ENCODE measurements around the gene APOA5.
"Not testable (repeated sequence)": the region's sequence is repeated elsewhere in the genome, so short reads cannot be mapped to it uniquely, and the experiment has no call there.

The APOA5 gene

DNA sequence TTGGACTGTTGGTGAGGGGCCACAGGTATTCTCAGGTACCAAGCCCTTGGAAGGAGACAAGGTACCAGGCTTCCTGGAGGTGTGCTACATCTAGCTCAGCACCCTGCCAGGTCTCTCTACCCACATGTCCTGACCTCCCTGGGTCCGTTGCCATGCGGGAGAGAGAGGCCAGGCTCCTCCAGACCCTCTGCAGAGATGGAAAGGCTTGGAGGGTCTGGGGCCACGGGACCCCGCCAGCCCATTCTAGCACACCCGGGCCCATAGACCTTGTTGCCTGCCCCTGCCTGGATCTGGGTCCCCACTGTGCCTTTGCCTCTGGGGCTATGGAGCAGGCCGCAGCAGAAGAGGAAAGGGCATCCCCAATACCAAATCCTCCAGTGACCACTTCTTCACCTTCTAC is 35.8 kb upstream of the APOA5 start:
- no peak for DNase-seq (ENCODE audit: low spot score)

DNA sequence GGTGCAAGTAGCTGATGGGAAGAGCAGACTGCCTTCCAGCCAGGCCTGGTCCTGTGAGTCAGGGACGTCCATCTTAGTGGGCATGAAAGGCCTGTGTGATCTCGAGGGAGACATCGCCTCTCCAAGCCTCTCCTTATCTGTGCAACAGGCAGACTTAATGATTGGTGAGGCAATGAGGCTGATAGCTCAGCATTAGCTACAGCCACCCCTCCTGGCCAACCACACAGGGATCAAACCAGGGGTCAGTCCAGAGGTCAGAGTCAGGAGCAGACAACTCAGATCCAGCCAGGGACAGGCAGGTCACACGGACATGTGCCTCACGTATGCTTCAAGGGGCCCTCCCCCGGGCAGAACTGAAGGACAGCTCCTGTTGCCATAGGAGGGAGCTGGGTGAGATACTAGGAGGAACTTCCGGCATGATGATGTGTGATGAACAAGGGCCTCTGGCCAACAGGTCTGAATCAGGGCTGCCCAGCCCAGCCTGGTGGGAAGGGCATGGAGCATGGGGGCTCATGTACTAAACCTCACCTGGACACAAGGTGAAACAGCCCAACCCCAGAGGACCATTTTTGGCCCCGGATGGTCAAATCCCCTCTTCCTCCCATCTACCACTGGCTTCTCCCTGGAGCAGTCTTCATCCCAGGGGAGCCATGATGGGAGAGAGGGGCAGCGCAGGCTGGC is 35.2 kb upstream of the APOA5 start:
- DNase-seq (ENCODE audit: low spot score) = no peak

DNA sequence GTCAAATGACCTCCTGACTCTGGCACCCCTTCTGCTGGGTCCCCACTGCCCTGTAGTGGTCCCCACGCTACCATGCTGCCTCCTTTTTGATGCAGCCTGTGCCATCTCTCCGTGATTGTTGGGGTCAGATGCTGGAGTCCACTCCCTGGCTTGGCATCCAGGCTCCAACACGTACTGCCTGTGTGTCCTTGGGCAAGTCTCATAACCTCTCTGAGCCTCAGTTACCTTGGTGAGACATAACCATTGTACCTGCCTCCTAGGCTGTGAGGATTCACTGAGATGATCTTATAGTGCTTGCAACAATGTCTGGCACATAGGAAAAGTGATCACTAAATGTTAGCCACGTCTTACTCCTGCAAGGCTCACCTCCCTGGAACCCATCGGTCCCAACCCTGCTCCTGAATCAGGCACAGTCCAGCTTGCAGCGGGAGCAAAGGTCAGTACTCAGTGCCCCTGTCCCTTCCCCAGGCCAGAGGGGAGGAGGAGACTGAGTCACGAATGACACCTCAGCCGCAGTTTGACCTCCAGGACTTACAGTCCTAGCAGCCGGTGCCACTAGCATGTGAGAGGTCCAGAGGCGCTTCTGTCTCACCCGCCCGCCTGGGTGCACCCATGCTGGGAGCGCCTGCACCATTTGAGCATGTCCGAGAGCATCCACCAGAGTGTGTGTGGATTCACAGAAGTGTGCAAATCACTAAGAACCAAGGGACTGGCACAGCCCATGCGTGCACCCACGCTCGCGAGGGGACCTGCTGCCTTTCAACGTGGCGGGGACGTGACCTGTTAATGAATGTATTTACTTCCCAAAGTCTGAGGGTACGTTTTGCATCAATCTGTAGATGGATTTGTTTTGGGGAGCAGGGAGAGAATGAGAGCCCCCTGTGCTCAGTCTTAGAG is 34.4 kb upstream of the APOA5 start:
- DNase-seq (ENCODE audit: low spot score) = no peak

DNA sequence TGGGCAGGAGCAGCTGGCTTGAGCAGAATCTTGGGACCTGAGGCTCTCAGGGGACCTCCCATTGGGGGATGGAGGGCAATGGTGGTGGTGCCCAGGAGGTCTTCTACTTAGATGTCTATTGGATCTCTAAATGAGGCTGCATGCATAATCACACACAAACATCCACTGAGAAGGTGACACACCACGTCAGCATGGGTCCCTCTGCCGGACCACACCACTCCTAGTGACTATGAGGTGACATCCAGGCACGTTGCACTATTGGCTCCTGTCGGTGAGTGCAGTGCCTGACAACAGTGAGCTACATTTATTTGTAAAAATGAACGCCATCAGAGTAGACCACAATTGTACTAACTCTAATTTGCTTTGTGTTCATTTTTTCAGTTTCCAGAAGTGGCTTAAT is 33.8 kb upstream of the APOA5 start:
- no peak for DNase-seq (ENCODE audit: low spot score)

DNA sequence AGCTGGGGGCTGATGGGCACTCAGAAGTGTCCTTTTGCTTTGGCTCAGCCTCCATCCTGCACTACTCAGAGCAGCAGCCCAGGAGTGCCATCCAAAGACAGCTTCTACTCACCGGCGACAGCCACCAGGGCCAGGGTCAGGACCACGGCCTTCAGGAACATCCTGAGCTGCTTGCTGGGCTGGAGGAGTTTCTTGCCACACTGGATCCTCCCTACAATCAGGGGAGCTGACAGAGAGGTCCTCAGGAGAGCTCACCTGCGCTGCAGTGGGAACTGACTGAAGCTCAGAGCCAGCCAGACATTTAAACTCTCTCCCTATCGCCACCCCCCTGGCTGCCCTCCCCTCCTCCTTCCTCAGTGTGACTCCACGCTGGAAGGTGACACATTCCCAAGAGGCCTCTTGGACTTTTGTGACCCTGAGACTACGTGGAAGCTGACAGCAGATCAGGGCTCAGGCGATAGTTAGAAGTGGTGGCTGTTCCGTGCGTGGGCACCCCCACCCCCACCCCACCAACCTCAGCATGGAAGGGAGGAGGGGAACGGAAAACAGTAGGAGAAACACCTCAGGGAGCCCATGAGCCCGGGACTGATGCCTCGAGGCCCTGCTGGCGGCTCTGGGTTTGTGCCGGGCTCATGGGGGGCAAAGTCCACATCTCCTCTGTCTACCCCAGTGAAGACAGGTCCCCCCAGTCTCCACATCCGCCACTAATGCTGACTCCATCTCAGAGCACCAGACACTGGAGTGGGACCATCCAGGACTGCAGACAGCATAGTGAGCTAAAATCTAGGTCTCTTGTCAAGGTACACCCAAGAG is 31.6 kb upstream of the APOA5 start, which contains the start of gene APOA4:
APOA4 (minus strand) TSS at position 274 of the 813 bp plus-strand sequence; CDS start at position 161, 113 bp downstream.
- no peak for DNase-seq (ENCODE audit: low spot score)

DNA sequence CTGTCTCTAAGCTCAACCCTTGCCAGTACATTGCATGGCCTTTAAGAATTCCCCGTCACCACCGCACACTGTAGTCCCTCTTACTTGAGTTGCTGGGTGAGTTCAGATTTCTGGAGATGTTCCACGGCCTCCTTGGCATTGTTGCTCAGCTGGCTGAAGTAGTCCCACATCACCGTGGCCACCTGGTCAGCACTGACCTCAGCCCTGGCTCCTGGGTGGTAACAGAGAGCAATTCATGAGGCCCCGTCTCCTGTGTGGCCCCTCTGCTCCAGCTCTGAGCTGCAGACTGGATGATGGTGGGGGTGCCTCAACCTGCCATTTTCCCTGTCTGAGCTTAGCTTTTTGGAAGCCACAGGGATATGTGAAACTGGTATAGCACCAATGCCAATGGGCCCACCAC is 30.9 kb upstream of the APOA5 start:
- DNase-seq (ENCODE audit: low spot score) = no peak

DNA sequence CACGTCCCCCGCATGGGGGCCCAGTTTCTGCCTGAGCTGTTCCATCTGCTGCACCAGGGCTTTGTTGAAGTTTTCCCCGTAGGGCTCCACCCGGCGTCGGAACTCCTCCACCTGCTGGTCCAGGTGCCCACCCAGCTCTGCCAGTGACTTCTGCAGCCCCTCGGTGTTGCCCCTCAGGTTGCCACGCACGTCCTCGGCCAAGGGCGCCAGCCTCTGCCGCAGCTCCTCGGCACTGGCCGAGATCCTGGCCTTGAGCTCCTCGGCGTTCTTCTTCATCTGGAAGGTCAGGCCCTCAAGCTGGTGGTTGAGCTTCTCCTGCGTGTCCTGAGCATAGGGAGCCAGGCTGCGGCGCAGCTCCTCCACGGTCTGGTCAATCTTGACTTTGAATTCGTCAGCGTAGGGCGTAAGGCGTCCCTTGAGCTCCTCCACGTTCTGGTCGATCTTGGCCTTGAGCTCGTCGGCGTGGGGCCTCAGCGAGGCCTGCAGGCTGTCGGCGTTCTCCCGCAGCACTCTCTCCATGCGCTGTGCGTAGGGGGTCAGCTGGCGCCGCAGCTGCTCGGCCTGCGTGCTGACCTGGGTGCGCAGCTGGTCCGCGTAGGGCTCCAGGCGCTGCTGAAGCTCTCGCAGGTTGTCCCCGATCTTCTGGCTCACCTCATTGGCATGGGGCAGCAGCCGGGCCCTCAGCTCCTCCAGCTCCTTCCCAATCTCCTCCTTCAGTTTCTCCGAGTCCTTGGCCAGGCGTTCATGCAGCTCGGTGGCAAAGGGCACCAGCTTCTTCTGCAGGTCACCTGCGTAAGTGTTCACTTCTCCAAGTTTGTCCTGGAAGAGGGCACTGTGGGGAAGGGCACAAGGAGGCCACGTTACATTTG is 29.6 kb upstream of the APOA5 start:
- DNase-seq (ENCODE audit: low spot score) = no peak

DNA sequence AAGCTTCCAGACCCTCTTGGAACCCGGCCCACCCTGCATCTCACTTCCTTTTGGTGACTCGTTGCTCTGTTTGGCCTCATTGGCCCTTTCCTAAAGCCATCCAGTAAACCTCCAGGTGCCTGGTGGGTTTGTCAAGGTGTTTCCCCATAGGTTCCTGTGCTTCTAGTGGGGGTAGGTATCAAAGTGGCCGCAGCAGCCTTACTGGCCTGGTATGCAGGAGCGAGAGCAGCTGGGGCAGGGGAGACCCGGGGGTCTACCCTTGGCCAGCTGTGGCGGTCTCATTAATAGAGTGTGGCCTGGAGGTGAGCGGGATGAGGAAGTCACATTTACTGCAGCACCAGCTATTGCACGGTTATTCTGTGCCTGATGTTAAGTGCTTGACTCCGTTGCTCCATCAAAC is 27.4 kb upstream of the APOA5 start:
- no peak for DNase-seq (ENCODE audit: low spot score)

DNA sequence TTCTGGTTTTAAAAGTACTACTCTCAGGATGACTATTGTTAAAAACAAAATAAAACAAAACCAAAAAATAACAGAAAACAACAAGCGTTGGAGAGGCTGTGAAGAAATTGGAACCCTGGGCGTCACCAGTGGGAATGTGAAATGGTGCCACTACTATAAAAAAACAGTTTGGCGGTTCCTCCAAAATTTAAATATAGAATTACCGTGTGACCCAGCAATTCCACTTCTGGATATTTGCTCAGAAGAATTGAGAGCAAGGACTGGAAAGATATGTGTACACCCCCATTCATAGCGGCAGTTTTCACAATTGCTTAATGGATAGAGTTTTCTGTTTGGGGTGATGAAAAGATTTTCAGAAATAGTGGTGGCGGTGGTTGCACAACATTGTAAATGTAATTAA is 22.8 kb upstream of the APOA5 start:
- DNase-seq (ENCODE audit: low spot score) = no peak

DNA sequence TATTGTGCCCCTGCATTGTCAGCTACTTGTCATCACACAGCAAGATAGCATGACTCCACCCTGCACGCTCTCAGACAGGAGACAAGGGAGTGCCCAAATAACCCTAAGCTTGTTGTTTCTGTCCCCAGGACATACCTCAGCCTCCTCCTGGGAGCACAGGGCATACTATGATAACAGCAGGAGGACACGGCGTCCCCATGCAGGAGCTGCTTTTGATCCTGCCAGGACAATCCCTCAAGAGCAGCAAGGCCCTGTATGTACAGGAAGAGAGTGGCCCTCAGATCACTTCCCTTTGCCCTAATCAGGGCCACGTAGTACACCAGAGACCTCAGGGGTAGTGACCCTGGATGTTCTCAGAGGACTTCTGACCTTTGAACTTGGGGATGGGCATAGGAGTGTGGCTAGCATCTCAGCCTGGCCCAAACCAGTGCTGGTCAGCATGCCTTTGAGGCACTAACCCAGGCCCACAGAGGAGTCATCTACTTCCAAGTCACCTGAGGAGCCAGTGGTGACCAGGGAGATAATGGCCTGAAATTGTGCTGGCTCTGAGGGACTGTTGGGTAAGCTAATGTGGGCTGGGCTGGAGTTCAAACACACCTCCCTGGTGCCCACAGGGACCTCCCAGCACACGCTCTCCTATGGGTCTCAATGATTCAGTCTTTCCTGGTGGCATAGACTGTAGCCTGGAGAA is 22.2 kb upstream of the APOA5 start:
- no peak for DNase-seq (ENCODE audit: low spot score)

DNA sequence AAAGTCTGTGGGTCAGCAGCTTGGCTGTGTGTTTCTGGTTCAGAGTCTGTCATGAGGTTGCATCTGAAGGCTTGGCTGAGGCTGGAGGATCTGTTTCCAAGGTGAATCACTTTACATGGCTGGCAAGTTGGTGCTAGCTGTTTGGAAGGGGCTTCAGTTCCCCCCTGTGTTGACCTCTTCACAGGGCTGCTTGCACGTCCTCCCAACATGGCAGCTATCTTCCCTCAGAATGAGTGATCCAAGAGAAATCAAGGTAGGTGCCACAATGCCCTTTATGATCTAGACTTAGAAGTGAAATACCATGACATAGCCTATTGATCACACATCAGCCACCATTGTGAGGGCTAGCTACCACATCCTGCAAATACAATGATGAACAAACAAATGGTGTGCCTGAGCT is 21.5 kb upstream of the APOA5 start:
- DNase-seq (ENCODE audit: low spot score) = no peak

DNA sequence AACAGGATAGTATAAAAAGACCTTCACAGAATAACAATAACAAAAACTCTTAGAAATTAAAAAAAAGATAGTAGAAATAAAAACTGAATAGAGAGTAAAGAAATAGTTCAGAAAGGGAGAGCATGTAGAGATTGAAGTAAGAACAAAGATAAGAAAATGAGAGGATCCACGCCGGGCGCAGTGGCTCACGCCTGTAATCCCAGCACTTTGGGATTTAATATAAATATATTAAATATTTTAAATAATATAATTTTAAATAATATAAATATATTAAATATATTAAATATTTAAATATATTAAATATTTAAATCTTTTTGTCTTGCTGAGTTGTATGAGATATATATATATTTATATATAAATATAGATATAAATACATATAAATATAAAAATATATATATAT is 20.4 kb upstream of the APOA5 start:
- DNase-seq (ENCODE audit: low spot score) = no peak

DNA sequence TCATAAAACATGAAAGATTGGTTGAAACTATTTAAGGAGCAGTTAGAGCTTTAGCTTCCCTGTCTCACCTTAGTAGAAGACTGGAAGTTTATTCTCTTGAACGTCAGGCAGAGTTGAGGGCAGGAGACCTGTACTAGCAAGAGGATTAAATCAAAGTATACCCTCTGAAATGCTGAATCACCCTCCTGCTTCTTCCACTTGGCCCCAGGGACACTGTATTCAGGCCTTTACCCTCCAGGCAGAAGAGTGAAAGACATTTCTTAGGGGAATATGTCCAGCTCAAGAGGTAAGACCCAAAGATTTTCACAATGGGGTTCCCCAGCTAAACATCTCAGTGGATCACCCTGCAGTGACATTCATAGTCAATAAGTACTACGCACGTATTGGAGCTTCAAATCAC is 19.5 kb upstream of the APOA5 start:
- no peak for DNase-seq (ENCODE audit: low spot score)

DNA sequence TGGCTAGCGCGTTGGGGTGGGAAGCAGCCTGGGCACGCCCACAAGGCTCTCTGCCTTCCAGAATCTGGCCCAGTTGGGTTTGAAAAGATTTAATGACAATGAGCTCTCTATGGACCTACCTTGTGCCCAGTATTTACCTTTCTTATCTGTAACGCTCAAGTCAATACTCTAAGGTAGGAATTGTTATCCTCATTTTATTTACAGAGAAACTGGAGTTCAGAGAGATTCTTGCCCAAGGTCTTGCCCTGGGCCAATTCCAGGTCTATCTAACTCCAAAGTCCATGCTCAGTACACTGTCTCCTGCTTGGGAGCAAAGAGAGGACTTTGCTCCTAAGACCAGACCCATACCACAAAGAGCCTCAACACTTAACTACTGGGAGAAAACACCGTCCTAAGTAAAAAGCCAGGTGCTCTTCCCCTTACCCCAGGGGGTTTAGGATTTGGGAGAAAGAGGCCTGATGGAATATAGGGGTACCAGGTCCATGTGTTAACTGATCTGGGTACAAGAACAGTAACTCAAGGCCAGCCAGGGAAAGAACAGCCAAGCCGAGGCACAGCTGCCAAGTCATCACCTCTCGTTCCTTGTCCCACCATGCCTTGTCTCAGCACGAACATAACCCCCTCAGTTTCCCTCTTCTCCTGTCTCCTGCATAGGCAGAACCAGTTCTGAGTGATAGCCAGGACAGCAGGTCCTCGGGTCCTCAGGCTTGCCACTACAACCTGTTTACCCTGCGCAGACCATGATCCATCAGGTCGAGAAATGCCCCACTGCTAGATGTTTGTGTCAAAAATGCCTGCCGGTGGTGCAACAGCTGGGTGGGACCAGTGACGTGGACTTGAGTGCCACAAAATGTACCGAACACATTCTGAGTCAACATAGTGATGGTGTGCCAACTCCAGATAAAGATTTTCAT is 16.8 kb upstream of the APOA5 start:
- DNase-seq (ENCODE audit: low spot score) = peak; percentile 62

DNA sequence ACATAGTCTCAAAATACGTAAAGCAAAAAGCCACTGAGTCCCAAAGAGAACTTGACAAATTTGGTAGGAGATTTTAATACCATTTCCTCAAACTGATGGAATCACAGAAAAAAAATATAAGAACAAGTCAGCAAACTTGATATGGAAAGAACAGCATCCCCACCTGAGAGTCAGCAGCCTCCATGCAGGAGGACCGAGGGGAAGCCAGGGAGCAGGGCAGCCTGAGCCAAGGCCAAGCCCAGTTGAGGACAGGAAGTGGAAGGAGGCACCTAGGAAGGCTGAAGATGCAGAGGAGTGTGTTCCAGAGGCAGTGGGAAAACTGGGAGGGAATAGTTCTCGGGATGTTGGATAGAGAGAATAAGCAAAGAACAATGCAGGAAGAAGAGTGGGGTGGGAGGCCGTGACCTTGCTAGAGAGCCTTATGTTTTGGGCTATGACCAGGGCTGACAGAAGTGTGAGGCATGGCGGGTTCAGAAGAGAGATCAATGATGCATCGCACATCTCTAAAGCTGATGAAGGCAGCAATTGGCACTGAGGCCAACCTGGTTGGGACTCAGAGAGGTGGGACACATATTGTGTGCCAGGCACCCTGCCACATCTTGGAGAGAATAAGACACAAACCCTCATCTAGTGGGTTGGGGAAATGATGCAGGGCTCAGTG is 16.1 kb upstream of the APOA5 start:
- DNase-seq (ENCODE audit: low spot score) = no peak

DNA sequence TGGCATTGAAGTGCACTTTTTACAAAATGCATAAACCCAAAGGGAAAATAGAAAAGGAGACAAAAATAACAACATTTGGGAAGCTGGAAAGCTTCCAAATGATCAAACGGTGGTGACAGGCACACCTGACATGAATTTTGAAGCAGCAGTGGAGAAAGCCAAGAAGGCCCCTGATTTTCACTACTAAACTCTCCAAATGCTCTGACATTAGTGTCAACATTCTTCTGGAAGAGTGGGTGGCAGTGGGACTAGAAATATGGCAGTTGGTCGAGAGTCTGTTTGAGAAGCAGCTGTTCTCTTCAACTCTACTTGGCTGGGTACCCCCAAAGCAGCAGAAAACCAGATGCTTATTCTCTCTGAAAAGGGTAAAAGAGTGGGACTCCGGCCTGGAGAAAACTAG is 12.3 kb upstream of the APOA5 start:
- no peak for DNase-seq (ENCODE audit: low spot score)

DNA sequence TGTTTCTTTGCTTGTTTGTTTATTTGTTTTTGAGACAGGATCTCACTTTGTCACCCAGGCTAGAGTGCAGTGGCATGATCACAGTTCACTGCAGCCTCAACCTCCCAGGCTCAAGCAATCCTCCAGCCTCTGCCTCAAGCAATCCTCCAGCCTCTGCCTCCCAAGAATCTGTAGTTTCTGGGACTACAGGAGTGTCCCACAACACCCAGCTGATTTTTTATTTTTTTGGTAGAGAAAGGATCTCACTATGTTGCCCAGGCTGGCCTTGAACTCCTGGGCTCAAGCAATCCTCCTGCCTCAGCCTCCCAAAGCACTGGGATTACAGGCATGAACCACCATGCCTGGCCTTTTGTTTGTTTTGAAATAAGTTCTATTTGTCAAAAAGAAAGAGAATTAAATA is 10.0 kb upstream of the APOA5 start:
- not testable (repeated sequence) for DNase-seq (ENCODE audit: low spot score)

DNA sequence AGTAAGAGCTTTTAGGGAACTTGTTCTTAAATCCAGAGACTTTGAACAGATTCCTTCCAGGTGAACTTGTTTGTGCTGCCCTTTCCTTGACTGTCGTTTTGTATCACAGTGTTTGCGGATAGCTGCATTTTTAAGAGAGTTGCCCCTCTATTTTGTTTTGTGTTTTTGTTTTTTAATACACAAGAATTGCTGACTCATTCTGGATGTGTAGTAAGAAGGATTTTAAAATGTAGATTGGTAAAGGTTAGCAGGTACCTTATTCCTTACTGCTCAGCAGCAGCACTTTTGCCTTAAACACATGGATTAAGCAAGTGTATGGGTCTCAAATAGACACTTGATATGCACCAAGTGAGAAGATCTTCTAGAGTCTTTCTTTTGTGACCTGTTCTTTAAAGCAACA is 8.9 kb upstream of the APOA5 start:
- no peak for DNase-seq (ENCODE audit: low spot score)

DNA sequence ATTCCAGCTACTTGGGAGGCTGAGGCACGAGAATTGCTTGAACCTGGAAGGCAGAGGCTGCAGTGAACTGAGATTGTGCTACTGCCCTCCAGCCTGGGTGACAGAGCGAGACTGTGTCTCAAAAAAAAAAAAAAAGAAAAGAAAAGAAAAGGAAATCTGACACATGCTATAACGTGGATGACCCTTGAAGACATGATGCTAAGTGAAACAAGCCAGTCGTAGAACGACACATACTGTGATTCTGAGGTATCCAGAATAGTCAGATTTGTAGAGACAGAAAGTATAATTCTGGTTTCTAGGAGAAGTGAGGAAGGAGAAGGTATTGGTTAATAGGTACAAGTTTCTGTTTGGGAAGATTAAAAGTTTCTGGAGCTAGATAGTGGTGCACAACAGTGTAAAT is 6.7 kb upstream of the APOA5 start:
- DNase-seq (ENCODE audit: low spot score) = no peak
